HG03196 (cell line): ENCODE measurements around the gene ZNF426.

ENCODE experiments used
- ATAC-seq: cut with Tn5 transposase; IDR thresholded peaks from one replicate; pipeline ENCODE4 v1.9.1; 2021; ENCODE audit not compliant: unreplicated experiment

Gene ZNF426

DNA sequence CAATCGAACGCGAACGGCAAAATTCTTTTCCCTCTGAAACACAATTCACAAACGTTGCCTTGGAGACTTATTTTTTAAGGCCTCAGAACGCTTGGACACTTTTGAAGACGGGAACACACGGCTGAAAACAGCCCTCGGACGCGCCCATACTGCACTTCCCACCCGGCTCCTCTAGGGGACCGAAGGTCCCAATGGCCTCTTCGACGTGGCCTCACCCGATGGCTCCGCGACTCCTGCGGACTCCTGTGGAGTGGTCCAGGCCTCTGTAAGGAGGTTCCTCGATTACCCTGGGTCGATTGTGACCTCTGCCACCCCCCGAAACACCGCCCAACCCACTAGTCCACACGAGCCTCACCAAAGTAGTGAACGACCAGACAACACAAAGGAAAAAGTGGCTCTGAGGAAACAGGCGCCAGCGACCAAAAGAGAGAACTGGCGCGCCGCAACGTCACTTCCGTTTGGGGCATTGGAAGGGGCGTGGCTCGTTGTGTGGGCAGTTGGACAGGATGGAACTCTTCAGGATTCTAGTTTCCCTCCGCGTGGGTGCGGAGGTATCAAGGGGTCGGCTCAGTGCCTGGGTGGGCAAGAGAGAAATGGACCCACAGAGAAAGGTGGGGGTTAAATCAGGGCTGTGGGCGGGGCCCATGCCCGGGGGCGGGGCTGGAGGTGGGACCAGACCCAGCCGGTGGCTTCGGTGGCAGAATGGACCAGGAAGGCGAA lies 40.1 kb downstream of the ZNF426 start, which contains the start of gene ZNF560:
TSS of gene ZNF560 (minus strand) at position 434 of the 720 bp plus-strand sequence. CDS start 23,303 bp downstream, outside the sequence.
- ATAC-seq = no peak

DNA sequence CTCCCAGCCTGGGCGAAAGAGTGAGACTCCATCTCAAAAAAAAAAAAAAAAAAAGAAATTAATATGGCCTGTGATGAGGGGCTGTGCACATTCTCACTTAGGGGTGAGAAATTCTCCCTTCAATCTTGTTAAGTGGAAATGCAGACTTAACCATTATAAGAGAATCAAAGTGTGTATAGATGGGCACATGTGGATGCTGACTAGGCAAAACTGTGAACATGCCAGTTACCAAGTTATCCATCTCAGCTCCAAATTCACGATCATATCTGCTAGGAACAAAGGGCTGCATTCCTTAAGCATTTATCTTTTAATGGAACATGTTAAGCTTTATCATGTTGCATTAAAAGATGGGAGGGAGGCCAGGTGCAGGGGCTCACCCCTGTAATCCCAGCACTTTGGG lies 44.3 kb downstream of the ZNF426 start:
- no peak for ATAC-seq

DNA sequence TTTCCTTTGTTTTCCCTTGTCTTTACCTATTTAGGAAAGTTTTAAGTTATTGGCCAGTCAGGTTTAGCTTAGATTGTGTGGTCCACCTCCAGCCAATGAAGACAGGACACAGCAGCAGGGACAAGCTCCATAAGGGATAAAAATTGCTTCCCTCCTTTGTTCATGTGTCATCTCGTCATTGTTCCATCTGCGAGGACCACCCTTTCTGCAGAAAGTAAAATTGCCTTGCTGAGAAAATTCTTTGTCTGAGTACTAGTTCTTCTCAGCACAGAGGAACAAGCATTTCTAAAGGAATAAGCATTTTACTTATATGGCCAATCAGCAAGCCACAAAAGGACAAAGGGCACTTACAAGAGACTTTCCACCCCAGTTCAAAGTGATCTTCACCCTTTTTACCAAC lies 51.4 kb downstream of the ZNF426 start:
- ATAC-seq = no peak

DNA sequence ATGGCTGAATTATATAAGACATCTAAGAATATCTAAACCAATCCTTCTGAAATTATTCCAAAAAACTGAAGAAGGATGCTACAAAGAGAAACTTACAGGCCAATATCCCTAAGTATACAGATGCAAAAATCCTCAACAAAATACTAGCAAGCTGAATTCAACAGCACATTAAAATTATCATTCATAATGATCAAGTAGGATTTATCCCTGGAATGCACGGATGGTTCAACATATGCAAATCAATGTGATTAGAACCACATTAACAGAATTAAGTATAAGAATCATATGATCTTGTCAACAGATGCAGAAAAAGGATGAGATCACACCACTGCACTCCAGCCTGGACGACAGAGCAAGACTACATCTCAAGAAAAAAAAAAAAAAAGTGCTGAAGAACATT lies 53.3 kb downstream of the ZNF426 start:
- ATAC-seq = no peak

DNA sequence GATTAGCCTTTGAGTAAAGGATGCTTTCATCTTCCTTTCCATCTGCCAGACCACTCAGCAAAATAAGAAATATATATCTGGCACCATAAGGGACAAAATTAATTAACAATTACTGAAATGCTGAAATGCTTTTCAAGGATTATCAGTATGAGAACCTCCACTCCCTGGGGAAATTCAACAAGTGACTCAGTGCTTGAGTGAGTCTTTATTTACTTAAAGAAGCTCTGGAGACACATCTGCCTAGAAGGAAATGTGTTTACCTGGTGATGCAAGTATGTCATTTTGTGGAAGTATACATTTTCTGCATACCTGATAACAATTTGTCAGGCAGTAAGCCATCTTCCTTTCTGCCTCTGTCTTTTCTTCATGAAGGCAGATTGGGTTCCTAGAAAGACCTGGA lies 63.5 kb downstream of the ZNF426 start:
- ATAC-seq = no peak
